Activated CD4-positive, alpha-beta T cell treated with anti-CD3 and anti-CD28 coated beads, Interleukin-10, Interleukin-2, amounts not matched to agents 100 ng/mL and 50 ng/mL, durations not matched to agents 16 hours and 8 hours (primary cell): ENCODE measurements around the gene CHCHD5.
"Not testable (repeated sequence)": the region's sequence is repeated elsewhere in the genome, so short reads cannot be mapped to it uniquely, and the experiment has no call there.

ENCODE experiments used
- DNase-seq: peaks from one replicate; pipeline ENCODE4 v3.0.0-alpha.2; 2020

The CHCHD5 gene

GRCh38 chr2:112588611-112589045, 4.2 kb downstream of the CHCHD5 start:
- DNase-seq: no peak

DNA sequence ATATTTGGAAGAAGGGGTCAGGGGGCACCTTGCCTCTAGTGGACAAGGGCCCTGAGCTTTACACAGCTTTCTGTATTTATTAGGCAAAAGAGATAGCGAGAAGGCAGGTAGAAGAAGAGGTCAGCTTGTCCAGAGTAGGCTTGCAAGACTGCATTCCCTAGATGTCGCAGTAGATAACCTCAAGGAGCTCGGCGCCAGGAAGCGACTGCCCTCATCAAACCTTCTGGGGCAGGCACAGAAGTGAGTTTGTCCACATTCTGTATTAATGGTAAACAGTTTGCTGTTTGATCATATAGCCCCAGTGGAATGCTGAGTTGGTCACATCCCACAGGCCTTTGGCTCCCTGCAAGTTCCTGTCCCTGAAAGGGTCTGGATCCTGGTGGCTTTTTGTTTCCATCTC, 7.0 kb downstream of the CHCHD5 start:
- DNase-seq: no peak

DNA sequence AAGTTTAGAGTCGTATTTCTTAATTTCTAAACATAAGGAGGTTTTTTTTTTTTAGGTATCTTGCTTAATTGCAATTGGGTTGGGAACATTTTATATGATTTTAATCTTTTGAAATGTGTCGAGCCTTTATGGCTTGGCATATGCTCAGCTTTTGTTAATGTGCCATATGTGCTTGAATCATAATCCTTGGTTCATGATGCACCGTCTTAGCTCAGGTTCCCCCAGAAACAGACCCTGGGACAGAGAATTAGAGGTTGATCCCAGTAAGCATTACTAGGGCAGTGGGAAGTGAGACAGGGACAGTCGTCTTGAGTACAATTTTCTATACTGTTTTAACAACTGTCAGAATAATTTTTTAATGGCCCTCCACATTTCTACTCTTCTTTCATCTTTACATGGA, 9.3 kb downstream of the CHCHD5 start:
- DNase-seq: no peak

GRCh38 chr2:112597537-112598322, 13.3 kb downstream of the CHCHD5 start:
- no peak for DNase-seq

DNA sequence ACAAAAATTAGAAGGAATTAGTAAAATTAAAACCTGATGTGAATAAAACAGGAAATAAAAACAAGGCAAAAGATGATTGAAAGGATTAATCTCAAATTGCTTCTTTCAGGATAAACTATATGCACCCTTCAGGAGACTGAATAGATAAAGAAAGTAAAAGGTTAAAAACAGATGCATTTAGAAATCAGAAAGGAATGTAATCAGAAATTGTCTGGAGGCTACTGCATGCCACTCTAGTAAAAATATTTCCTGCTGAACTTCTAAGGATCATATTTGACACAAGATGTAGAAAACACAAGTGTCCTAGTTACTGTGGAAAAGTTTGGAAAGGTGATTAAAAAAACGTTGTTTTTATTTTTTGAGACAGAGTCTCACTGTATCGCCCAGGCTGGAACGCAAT, 16.2 kb downstream of the CHCHD5 start:
- no peak for DNase-seq

- DNase-seq: no peak
Observed at GRCh38 chr2:112601754-112602153, 17.3 kb downstream of the CHCHD5 start.

GRCh38 chr2:112602917-112603316, 18.5 kb downstream of the CHCHD5 start:
- no peak for DNase-seq

GRCh38 chr2:112603731-112604130, 19.3 kb downstream of the CHCHD5 start:
- no peak for DNase-seq

DNA sequence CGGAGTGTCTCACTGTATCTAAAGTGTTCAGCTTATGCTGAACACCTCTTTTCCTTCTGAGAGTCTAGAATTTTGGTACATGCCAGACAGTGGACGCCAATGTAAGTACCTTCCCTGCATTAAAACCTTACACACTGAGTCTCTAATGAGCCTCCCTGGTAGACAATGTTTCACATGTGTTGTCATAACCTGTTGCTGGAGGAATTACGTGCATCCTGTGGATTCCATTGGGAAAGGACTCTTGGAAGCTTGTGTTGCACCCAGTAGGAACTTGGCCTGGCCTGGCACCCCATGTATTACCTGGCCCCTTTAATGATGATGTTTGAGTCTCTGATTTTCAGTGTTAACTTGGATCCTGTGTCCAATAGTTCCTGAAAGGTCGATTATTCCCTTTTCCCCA, 20.5 kb downstream of the CHCHD5 start:
- DNase-seq: no peak

GRCh38 chr2:112605926-112606325, 21.5 kb downstream of the CHCHD5 start:
- DNase-seq: no peak

- DNase-seq: no peak
Observed at GRCh38 chr2:112606547-112606946, 22.1 kb downstream of the CHCHD5 start.

- no peak for DNase-seq
Observed at GRCh38 chr2:112607680-112608438, 23.4 kb downstream of the CHCHD5 start.

DNA sequence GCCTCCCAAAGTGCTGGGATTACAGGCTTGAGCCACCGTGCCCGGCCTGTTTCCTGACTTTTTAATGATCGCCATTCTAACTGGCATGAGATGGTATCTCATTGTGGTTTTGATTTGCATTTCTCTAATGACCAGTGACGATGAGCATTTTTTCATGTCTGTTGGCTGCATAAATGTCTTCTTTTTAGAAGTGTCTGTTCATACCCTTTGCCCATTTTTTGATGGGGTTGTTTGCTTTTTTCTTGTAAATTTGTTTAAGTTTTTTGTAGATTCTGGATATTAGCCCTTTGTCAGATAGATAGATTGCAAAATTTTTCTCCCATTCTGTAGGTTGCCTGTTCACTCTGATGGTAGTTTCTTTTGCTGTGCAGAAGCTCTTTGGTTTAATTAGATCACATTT, 24.9 kb downstream of the CHCHD5 start:
- DNase-seq: not testable (repeated sequence)

DNA sequence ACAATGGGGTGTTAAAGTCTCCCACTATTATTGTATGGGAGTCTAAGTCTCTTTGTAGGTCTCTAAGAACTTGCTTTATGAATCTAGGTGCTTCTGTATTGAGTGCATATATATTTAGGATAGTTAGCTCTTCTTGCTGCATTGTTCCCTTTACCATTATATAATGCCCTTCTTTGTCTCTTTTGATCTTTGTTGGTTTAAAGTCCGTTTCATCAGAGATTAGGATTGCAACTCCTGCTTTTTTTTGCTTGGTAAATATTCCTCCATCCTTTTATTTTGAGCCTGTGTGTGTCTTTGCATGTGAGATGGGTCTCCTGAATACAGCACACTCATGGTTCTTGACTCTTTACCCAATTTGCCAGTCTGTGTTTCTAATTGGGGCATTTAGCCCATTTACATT, 27.9 kb downstream of the CHCHD5 start:
- not testable (repeated sequence) for DNase-seq

GRCh38 chr2:112614201-112614840, 29.9 kb downstream of the CHCHD5 start:
- no peak for DNase-seq

DNA sequence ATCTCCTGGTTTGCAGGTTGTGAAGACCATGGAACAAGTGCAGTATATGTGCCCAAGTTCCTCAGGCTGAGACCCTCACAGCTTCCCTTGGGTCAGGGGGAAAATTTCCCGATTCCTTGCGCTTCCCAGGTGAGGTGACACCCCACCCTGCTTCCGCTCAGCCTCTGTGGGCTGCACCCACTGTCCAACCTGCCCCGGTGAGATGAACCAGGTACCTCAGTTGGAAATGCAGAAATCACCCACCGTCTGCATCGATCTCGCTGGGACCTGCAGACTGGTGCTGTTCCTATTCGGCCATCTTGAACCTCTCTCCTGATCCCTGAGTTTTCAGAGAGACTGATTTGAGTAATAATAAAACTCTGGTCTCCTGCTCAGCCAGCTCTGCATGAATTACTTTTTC, 30.6 kb downstream of the CHCHD5 start:
- DNase-seq: no peak

GRCh38 chr2:112615798-112616197, 31.4 kb downstream of the CHCHD5 start:
- DNase-seq: not testable (repeated sequence)

DNA sequence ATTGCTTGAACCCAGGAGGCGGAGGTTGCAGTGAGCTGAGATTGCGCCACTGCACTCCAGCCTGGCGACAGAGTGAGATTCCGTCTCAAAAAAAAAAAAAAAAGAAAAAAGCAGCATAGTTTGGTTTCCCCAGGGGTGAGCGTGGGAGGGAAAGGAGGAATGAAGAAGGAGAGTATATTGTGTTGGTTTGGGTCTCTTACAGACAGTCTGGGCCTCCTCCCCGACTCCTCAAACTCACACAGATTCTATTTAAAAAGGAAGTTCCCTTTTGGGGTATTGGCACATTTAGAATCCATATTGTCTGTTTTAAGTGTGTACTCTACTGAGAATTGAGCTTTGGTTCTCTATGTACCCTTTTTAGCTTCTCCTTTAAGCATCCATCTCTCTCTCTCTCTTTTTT, 34.0 kb downstream of the CHCHD5 start:
- DNase-seq: no peak

DNA sequence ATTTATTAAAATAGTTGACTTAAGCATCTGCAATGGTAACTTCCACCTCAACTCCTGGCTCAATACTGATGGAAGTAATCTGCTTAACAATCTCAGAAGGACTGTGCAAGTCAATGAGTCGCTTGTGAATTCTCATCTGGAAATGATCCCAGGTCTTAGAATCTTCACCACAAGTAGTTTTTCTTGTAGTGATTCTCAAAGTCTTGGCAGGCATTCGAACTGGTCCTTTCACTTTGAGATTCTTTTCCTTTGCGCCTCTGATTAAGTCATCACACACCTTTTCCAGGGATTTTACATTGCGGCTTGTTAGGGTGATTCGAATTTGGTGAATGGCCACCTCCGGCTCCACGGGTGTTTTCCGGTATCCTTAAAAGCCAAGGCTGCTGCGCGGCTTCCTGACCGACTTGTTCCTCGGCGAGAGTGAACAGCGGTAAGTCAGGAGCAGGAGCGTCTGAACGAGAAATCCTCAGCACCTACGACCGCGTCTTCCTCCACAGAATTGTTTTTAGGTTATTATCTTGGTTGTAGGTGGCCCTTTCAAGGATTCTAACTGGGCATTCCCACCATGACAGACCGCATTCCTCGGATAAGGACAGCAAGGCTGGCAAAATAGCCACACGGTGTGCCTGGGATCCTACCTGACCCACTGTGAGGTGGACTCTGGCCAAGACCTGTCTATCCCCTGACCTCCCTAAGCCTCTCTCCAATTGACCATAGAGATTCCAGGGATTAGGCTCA, 37.5 kb downstream of the CHCHD5 start:
- no peak for DNase-seq

- DNase-seq: no peak
Observed at GRCh38 chr2:112622528-112622849, 38.1 kb downstream of the CHCHD5 start.

DNA sequence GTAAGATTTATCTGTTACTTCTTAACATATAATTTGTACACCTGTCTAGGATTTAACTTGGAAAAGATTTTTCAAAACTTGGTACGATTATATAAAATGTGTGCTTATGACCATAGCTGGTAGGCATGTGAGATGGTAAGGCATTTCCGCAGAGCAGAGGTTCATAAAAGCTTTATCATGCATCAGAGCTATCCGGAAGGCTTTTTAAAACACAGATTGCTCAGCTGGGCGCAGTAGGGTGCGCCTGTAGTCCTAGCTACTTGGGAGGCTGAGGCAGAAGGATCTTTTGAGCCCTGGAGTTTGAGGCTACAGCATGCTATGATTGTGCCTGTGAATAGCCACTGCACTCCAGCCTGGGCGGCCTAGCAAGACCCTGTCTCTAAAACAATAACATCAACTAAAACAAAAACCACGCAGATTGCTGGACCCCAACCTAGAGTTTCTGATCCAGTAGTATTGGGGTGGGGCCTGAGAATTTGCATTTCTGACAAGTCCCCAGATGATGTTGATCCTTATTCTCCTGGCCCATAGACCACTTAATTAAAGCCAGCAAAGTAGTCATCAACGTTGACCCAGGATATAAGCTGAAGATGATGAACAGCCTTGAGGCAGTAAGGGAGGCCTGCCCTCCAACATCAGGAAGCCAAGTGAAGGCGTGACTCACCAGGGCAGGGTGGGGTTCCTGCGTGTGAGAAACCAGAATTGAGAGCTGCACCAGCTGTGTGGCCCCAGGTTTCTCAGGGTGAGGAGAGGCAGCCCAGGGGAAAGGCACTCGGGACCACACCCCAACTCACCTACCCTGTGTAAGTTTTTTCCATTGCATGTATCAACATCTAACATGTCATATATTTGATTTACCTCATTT, 39.7 kb downstream of the CHCHD5 start:
- DNase-seq: peak; percentile 87

GRCh38 chr2:112625474-112626114, 41.2 kb downstream of the CHCHD5 start:
- DNase-seq: no peak
